ENCODE measurements around the gene DCBLD2. TPM values are rescaled to one million over a fixed set of nuclear protein-coding genes. Genes with fewer than 3 reads are reported as not detected.
A peak's percentile ranks its signal among the peaks of the same experiment; 100 is the strongest.
"Not testable (repeated sequence)": the region's sequence is repeated elsewhere in the genome, so short reads cannot be mapped to it uniquely, and the experiment has no call there.

DCBLD2 gene
- total and polyA plus RNA-seq, 2 donors (not counting 3 experiments of a cell fraction or from before 2014, with no cell fraction given): 28.7 to 77.3 TPM

DNA sequence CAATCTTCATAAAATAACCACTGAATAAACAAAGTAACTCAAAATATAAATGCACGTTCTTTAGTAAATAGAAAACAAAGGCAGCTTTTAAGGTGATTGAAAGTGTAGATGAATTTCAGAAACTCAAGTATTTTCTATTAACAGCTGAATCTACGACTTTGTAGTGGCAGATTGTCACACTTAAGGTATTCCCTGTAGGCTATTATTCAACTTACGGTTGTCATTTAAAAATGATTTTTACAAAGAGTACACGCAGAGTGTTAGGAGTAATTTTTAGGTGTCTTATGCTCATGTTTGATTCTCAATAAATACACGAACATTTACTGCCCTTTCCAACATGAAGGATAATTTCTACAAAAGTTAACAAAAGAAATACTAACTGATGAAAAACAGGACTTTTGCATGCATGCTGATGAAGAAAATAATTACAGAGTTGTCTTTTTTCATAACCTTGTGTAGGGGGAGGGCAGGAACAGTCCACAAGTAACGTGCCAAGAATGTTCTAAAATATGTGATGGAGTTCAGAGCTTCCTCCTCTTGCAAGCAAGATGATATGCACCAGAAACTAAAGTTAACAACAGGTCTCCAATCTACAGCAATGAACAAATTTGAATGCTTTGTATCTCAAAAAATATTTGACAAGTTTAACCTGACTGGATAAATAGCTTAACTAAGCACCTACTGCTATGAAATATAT lies 16.7 kb downstream of the DCBLD2 start:
- Histone ChIP-seq H4K20me1 (replicated peaks; ENCODE audit: control insufficient read depth, extremely low read depth, insufficient read depth, low read length) (peaks cover under 1% of the 10 kb centered on the region), H3K9ac (replicated peaks; ENCODE audit: extremely low read depth, insufficient read depth, low read length) (no peak overlapping the region), H3K79me2 (ENCODE audit: control insufficient read depth, insufficient read depth, low read length) (peaks cover 89% of the 10 kb centered on the region), H3K36me3 (ENCODE audit: control insufficient read depth in 2 of 2, extremely low read depth in 1 of 2, insufficient read depth in 2 of 2, low read length in 2 of 2) (peaks cover 0 to 2% of the 10 kb centered on the region in 2 experiments), H2AFZ (ENCODE audit: low read depth, low read length) (no peak overlapping the region), H3K9me3 (replicated peaks; ENCODE audit: control insufficient read depth, insufficient read depth, low read length) (no peaks in the 10 kb centered on the region), H3K27ac (ENCODE audit: insufficient read depth, low read depth, low read length) (peak overlapping the region; percentile 26), H3K4me1 (ENCODE audit: control insufficient read depth, extremely low read depth, insufficient read depth, low read length) (peaks cover 49% of the 10 kb centered on the region), H3K27me3 (ENCODE audit: control insufficient read depth in 2 of 2, insufficient read depth in 2 of 2, low read length in 2 of 2) (no peaks in the 10 kb centered on the region), H3K9me1 (replicated peaks; ENCODE audit: control insufficient read depth, extremely low read depth, insufficient read depth, low read length) (no peaks in the 10 kb centered on the region), H3K4me2 (ENCODE audit: insufficient read depth, low read length) (peak overlapping the region; percentile 31), H3K4me3 (replicated peaks in 1 of 3; ENCODE audit: insufficient read depth in 1 of 3, low read depth in 1 of 3, low read length in 3 of 3) (peak overlapping the region in 1 of 3 experiments; percentile 12)
- BruUV-seq (replicated peaks): no TSS peak
- ChIA-PET CTCF (interaction anchor here (0.7 to 2.7 kb wide), 8 partner anchors 10 to 139 kb away, joined by 3 to 9 read pairs (median 4); partner anchors contain the start of gene DCBLD2), POLR2A (interaction anchor here (0.6 to 1.7 kb wide), 3 partner anchors 17 to 1517 kb away, joined by 3 to 6 read pairs (median 5); partner anchors contain the start of gene DCBLD2)
- FAIRE-seq (no peak), DNase-seq (ENCODE audit: low read depth, low spot score) (peak; percentile 49)
- intact Hi-C loops (cut with micrococcal nuclease): loop anchor here (1.0 kb wide), 2 partner anchors 8 to 15 kb away; no protein-coding TSS in a partner anchor
- dilution Hi-C loops (cut with MboI; ENCODE audit: extremely low pct_ligation_motif_present, low sequenced_read_pairs): no loop called here
- TF ChIP-seq FOS (IDR thresholded peaks at IDR 0.05; ENCODE audit: borderline replicate concordance, insufficient read depth, low read length) (no peak), EZH2 (IDR thresholded peaks at IDR 0.05; ENCODE audit: borderline replicate concordance, low read depth, low read length, severe bottlenecking) (no peak), POLR2A (IDR thresholded peaks at IDR 0.05; ENCODE audit: low read depth, low read length) (no peak), GATA2 (IDR thresholded peaks at IDR 0.05; ENCODE audit: insufficient read depth, insufficient read length, low read depth, low read length) (no peak), POLR2AphosphoS5 (IDR thresholded peaks at IDR 0.05; ENCODE audit: insufficient read depth, low read depth, low read length) (no peak), MYC (IDR thresholded peaks at IDR 0.05; ENCODE audit: low read depth, low read length) (no peak), JUN (IDR thresholded peaks at IDR 0.05; ENCODE audit: borderline replicate concordance, insufficient read depth, insufficient read length, low read depth) (no peak)
- TF ChIP-seq, protein P1, sequence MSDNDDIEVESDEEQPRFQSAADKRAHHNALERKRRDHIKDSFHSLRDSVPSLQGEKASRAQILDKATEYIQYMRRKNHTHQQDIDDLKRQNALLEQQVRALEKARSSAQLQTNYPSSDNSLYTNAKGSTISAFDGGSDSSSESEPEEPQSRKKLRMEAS (IDR thresholded peaks at IDR 0.05; ENCODE audit: insufficient read depth, insufficient read length): no peak
- TF ChIP-seq, protein P2, sequence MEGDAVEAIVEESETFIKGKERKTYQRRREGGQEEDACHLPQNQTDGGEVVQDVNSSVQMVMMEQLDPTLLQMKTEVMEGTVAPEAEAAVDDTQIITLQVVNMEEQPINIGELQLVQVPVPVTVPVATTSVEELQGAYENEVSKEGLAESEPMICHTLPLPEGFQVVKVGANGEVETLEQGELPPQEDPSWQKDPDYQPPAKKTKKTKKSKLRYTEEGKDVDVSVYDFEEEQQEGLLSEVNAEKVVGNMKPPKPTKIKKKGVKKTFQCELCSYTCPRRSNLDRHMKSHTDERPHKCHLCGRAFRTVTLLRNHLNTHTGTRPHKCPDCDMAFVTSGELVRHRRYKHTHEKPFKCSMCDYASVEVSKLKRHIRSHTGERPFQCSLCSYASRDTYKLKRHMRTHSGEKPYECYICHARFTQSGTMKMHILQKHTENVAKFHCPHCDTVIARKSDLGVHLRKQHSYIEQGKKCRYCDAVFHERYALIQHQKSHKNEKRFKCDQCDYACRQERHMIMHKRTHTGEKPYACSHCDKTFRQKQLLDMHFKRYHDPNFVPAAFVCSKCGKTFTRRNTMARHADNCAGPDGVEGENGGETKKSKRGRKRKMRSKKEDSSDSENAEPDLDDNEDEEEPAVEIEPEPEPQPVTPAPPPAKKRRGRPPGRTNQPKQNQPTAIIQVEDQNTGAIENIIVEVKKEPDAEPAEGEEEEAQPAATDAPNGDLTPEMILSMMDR (IDR thresholded peaks at IDR 0.05; ENCODE audit: extremely low read depth in 1 of 2, insufficient read depth in 1 of 2, low read depth in 1 of 2, low read length in 2 of 2): no peak

DNA sequence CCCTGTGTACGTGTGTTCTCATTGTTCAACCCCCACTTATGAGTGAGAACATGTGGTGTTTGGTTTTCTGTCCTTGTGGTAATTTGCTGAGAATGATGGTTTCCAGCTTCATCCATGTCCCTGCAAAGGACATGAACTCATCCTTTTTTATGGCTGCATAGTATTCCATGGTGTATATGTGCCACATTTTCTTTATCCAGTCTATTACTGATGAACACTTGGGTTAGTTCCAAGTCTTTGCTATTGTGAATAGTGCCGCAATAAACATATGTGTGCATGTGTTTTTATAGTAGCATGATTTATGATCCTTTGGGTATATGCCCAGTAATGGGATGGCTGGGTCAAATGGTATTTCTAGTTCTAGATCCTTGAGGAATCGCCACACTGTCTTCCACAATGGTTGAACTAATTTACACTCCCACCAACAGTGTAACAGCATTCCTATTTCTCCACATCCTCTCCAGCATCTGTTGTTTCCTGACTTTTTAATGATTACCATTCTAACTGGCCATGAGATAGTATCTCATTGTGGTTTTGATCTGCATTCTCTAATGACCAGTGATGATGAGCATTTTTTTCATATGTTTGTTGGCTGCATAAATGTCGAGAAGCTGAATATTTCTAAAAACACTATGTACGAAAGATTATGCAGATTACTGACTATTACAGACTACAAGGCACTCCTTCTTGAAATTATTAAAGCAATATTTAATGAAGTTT lies 18.7 kb downstream of the DCBLD2 start:
- DNase-seq (ENCODE audit: low read depth, low spot score); H3K4me2 ChIP-seq (ENCODE audit: insufficient read depth, low read length); H3K9me1 ChIP-seq (replicated peaks; ENCODE audit: control insufficient read depth, extremely low read depth, insufficient read depth, low read length); H3K27me3 ChIP-seq (ENCODE audit: control insufficient read depth in 2 of 2, insufficient read depth in 2 of 2, low read length in 2 of 2); BruUV-seq (replicated peaks); POLR2A ChIA-PET; H3K9me3 ChIP-seq (replicated peaks; ENCODE audit: control insufficient read depth, insufficient read depth, low read length); H3K36me3 ChIP-seq (ENCODE audit: control insufficient read depth in 2 of 2, extremely low read depth in 1 of 2, insufficient read depth in 2 of 2, low read length in 2 of 2); H3K4me3 ChIP-seq (replicated peaks in 1 of 3; ENCODE audit: insufficient read depth in 1 of 3, low read depth in 1 of 3, low read length in 3 of 3); H4K20me1 ChIP-seq (replicated peaks; ENCODE audit: control insufficient read depth, extremely low read depth, insufficient read depth, low read length); H2AFZ ChIP-seq (ENCODE audit: low read depth, low read length); H3K9ac ChIP-seq (replicated peaks; ENCODE audit: extremely low read depth, insufficient read depth, low read length); FAIRE-seq; H3K27ac ChIP-seq (ENCODE audit: insufficient read depth, low read depth, low read length); dilution Hi-C loops (cut with MboI; ENCODE audit: extremely low pct_ligation_motif_present, low sequenced_read_pairs); intact Hi-C loops (cut with micrococcal nuclease): not testable (repeated sequence)
- CTCF ChIA-PET: interaction anchor here (2.7 kb wide), 1 partner anchor 65 kb away, joined by 8 read pairs; no protein-coding TSS in a partner anchor
- H3K79me2 ChIP-seq (ENCODE audit: control insufficient read depth, insufficient read depth, low read length): peaks cover 85% of the 10 kb centered on the region
- H3K4me1 ChIP-seq (ENCODE audit: control insufficient read depth, extremely low read depth, insufficient read depth, low read length): peaks cover 37% of the 10 kb centered on the region
